GM23338 (cell line): ENCODE data around the gene IL12B. TPM values are rescaled to one million over a fixed set of nuclear protein-coding genes. Genes with fewer than 3 reads are reported as not detected.
A peak's percentile ranks its signal among the peaks of the same experiment; 100 is the strongest.

ENCODE experiments used
- ATAC-seq: fragments of 200-7000 bp; cut with Tn5 transposase; 3 replicates; pipeline ENCODE4 v1.9.1; 2020
- DNase-seq: peaks from one replicate; pipeline ENCODE4 v3.0.0-alpha.2; 2015; ENCODE audit warnings: low spot score
- H2AFZ ChIP-seq: fragments of 200-600 bp; sonication (generic); 2 replicates; pipeline ENCODE4 v1.8.0; 2016; ENCODE audit warnings: antibody characterized with exemption, mild to moderate bottlenecking, moderate library complexity
- H3F3A ChIP-seq: fragments of 200-600 bp; sonication (generic); replicated peaks from 2 replicates; pipeline ENCODE4 v1.8.0; 2017; ENCODE audit warnings: antibody characterized with exemption, mixed run types, low read depth
- H3K27ac ChIP-seq: fragments of 200-600 bp; sonication (generic); 2 replicates; pipeline ENCODE4 v1.6.1; 2016; ENCODE audit warnings: low read depth
- H3K27me3 ChIP-seq: fragments of 200-600 bp; sonication (generic); 2 replicates; pipeline ENCODE4 v1.8.0; 2016; ENCODE audit warnings: mild to moderate bottlenecking, mixed run types, moderate library complexity; ENCODE audit not compliant: insufficient read depth
- H3K36me3 ChIP-seq: fragments of 200-600 bp; sonication (generic); 2 replicates; pipeline ENCODE4 v1.8.0; 2016; ENCODE audit warnings: mild to moderate bottlenecking; ENCODE audit not compliant: insufficient read depth
- H3K4me1 ChIP-seq: fragments of 200-600 bp; sonication (generic); 2 replicates; pipeline ENCODE4 v1.8.0; 2016; ENCODE audit warnings: mild to moderate bottlenecking, moderate library complexity; ENCODE audit not compliant: insufficient read depth
- H3K4me2 ChIP-seq: fragments of 200-600 bp; sonication (generic); 2 replicates; pipeline ENCODE4 v1.7.1; 2017; ENCODE audit warnings: mixed run types
- H3K4me3 ChIP-seq: fragments of 200-600 bp; sonication (generic); 2 replicates; pipeline ENCODE4 v1.6.1; 2016; ENCODE audit warnings: mixed run types
- H3K79me2 ChIP-seq: fragments of 200-600 bp; sonication (generic); replicated peaks from 2 replicates; pipeline ENCODE4 v1.8.0; 2017; ENCODE audit warnings: mild to moderate bottlenecking; ENCODE audit not compliant: insufficient read depth
- H3K9me2 ChIP-seq: fragments of 200-600 bp; sonication (generic); 2 replicates; pipeline ENCODE4 v1.8.0; 2017; ENCODE audit not compliant: insufficient read depth
- H4K20me1 ChIP-seq: fragments of 200-600 bp; sonication (generic); replicated peaks from 2 replicates; pipeline ENCODE4 v1.8.0; 2017; ENCODE audit warnings: mild to moderate bottlenecking; ENCODE audit not compliant: insufficient read depth
- H3K27ac Mint-ChIP-seq: 2 replicates; pipeline ENCODE4 v1.8.0; 2020; ENCODE audit warnings: inconsistent platforms, mild to moderate bottlenecking, moderate library complexity, mixed read lengths
- H3K27me3 Mint-ChIP-seq: 3 replicates; pipeline ENCODE4 v1.8.0; 2022; ENCODE audit warnings: low read depth, mild to moderate bottlenecking, moderate library complexity, mixed read lengths, inconsistent platforms; ENCODE audit not compliant: insufficient read depth, poor library complexity
- H3K36me3 Mint-ChIP-seq: 3 replicates; pipeline ENCODE4 v1.8.0; 2021; ENCODE audit warnings: low read depth, mild to moderate bottlenecking, inconsistent platforms, moderate library complexity, mixed read lengths
- H3K4me1 Mint-ChIP-seq: 3 replicates; pipeline ENCODE4 v1.8.0; 2020; ENCODE audit warnings: mild to moderate bottlenecking, inconsistent platforms, mixed read lengths
- H3K4me3 Mint-ChIP-seq: 3 replicates; pipeline ENCODE4 v1.8.0; 2021; ENCODE audit warnings: moderate library complexity, mild to moderate bottlenecking, inconsistent platforms, mixed read lengths
- H3K9me3 Mint-ChIP-seq: 3 replicates; pipeline ENCODE4 v1.8.0; 2020; ENCODE audit warnings: moderate library complexity, mild to moderate bottlenecking, inconsistent platforms, mixed read lengths
- CREB1 ChIP-seq: fragments of 250-450 bp; sonication (Bioruptor Pico); IDR thresholded peaks from 2 replicates; pipeline ENCODE4 v1.5.0; 2020; ENCODE audit warnings: low read depth, mild to moderate bottlenecking, moderate library complexity
- CTCF ChIP-seq, 2 experiments: fragments of 200-600 bp in 1 of 2; sonication (generic) in 1 of 2; conservative IDR thresholded peaks; 2 replicates each; pipeline versions ENCODE4 v1.5.1 to v1.6.1; 2016 to 2017; ENCODE audit warnings: antibody characterized with exemption in 2 of 2, low read depth in 2 of 2, mild to moderate bottlenecking in 2 of 2, moderate library complexity in 1 of 2
- ETS1 ChIP-seq: IDR thresholded peaks from 2 replicates; pipeline ENCODE4 v1.6.1; 2016; ENCODE audit warnings: antibody characterized with exemption
- EZH2 ChIP-seq: fragments of 200-600 bp; sonication (generic); IDR thresholded peaks from one replicate; pipeline ENCODE4 v1.8.0; 2017; ENCODE audit warnings: antibody characterized with exemption, mild to moderate bottlenecking, low read depth; ENCODE audit not compliant: unreplicated experiment
- EZH2phosphoT487 ChIP-seq: fragments of 200-600 bp; sonication (generic); IDR thresholded peaks from one replicate; pipeline ENCODE4 v1.8.1; 2018; ENCODE audit warnings: antibody characterized with exemption; ENCODE audit not compliant: unreplicated experiment
- JUNB ChIP-seq: IDR thresholded peaks from one replicate; pipeline ENCODE4 v1.6.1; 2016; ENCODE audit warnings: antibody characterized with exemption; ENCODE audit not compliant: unreplicated experiment
- NANOG ChIP-seq: IDR thresholded peaks from 2 replicates; pipeline ENCODE4 v1.6.1; 2016; ENCODE audit warnings: antibody characterized with exemption, borderline replicate concordance
- POLR2AphosphoS5 ChIP-seq: IDR thresholded peaks from 2 replicates; pipeline ENCODE4 v1.6.1; 2016; ENCODE audit warnings: antibody characterized with exemption, low read depth
- STAT1 ChIP-seq: IDR thresholded peaks from one replicate; pipeline ENCODE4 v1.6.1; 2016; ENCODE audit warnings: antibody characterized with exemption; ENCODE audit not compliant: unreplicated experiment
- ZNF114 ChIP-seq: fragments of 250-450 bp; sonication (Bioruptor Pico); IDR thresholded peaks from 2 replicates; pipeline ENCODE4 v1.5.0; 2020; ENCODE audit warnings: mild to moderate bottlenecking, moderate library complexity
- ZNF331 ChIP-seq: fragments of 250-450 bp; sonication (Bioruptor Pico); IDR thresholded peaks from 2 replicates; pipeline ENCODE4 v1.5.0; 2020; ENCODE audit warnings: low read depth, mild to moderate bottlenecking, moderate library complexity
- ZNF462 ChIP-seq: fragments of 250-450 bp; sonication (Bioruptor Pico); IDR thresholded peaks from 2 replicates; pipeline ENCODE4 v1.5.0; 2020; ENCODE audit warnings: mild to moderate bottlenecking, moderate library complexity
- polyA plus RNA-seq: library from polyadenylated mRNA; unstranded; fragments of >200 nt; fragmentation: Nextera tagmentation; extraction: Ambion mirVana; gene quantifications from 2 replicates; pipeline ENCODE4 v1.2.1, GENCODE V29; 2016
- total RNA-seq: library from RNA; depleted of rRNA; stranded (reverse); fragments of >200 nt; shearing (Covaris generic); gene quantifications from 2 replicates; pipeline ENCODE4 v1.2.3, GENCODE V29; 2014

IL12B gene
- total and polyA plus RNA-seq, 2 experiments from 2014 or later, result not detected

- Histone ChIP-seq H3K27ac (no peak overlapping the region), H3F3A (no peaks in the 10 kb centered on the region), H4K20me1 (no peaks in the 10 kb centered on the region), H3K36me3 (no peaks in the 10 kb centered on the region), H3K4me1 (peaks cover 8% of the 10 kb centered on the region; the same call in 1 of the 2 replicates), H2AFZ (peak overlapping the region; percentile 91), H3K9me2 (no peaks in the 10 kb centered on the region), H3K4me2 (peak overlapping the region; percentile 71), H3K79me2 (no peaks in the 10 kb centered on the region), H3K4me3 (peak overlapping the region; percentile 47), H3K27me3 (peaks cover 27% of the 10 kb centered on the region)
- Mint-ChIP-seq H3K4me1 (peaks cover 11% of the 10 kb centered on the region), H3K27me3 (peaks cover 17% of the 10 kb centered on the region), H3K4me3 (peak overlapping the region; percentile 64), H3K36me3 (no peaks in the 10 kb centered on the region), H3K27ac (no peak overlapping the region), H3K9me3 (no peaks in the 10 kb centered on the region)
- no peak for TF ChIP-seq ZNF331
- TF ChIP-seq EZH2, result no peak
- DNase-seq (peak; percentile 78), ATAC-seq (peak; percentile 98)
Measured at GRCh38 chr5:159310511-159310910, 19.8 kb downstream of the IL12B start.

GRCh38 chr5:159309689-159310433 lies 20.4 kb downstream of the IL12B start:
- Histone ChIP-seq H3K27me3 (peaks cover 27% of the 10 kb centered on the region), H3F3A (no peaks in the 10 kb centered on the region), H3K4me2 (peak overlapping the region; percentile 71), H2AFZ (peak overlapping the region; percentile 73), H4K20me1 (no peaks in the 10 kb centered on the region), H3K79me2 (no peaks in the 10 kb centered on the region), H3K9me2 (no peaks in the 10 kb centered on the region), H3K27ac (no peak overlapping the region), H3K4me3 (peak overlapping the region; percentile 47), H3K36me3 (no peaks in the 10 kb centered on the region), H3K4me1 (peaks cover 8% of the 10 kb centered on the region; the same call in 1 of the 2 replicates)
- Mint-ChIP-seq H3K4me1 (peaks cover 11% of the 10 kb centered on the region), H3K9me3 (no peaks in the 10 kb centered on the region), H3K4me3 (peak overlapping the region; percentile 64), H3K36me3 (no peaks in the 10 kb centered on the region), H3K27ac (no peak overlapping the region), H3K27me3 (peaks cover 17% of the 10 kb centered on the region)
- DNase-seq (no peak), ATAC-seq (peak; percentile 53)
- no peak for TF ChIP-seq ZNF114
- no peak for TF ChIP-seq NANOG
- no peak for TF ChIP-seq ZNF331
- no peak for TF ChIP-seq EZH2phosphoT487
- no peak for TF ChIP-seq CREB1 (CRISPR knock-in tag)
- no peak for TF ChIP-seq POLR2AphosphoS5
- TF ChIP-seq ETS1, result no peak
- TF ChIP-seq CTCF (conservative IDR thresholded peaks at IDR 0.05; ENCODE audit: low read depth in 2 of 2), result no peak
- no peak for TF ChIP-seq JUNB
- no peak for TF ChIP-seq STAT1
- TF ChIP-seq ZNF462, result no peak
